ENCODE data around the gene NCKAP5. TPM values are rescaled to one million over a fixed set of nuclear protein-coding genes. Genes with fewer than 3 reads are reported as not detected.

The NCKAP5 gene
- total RNA-seq, 1 donor from 2014 or later = 8.8 TPM

DNA sequence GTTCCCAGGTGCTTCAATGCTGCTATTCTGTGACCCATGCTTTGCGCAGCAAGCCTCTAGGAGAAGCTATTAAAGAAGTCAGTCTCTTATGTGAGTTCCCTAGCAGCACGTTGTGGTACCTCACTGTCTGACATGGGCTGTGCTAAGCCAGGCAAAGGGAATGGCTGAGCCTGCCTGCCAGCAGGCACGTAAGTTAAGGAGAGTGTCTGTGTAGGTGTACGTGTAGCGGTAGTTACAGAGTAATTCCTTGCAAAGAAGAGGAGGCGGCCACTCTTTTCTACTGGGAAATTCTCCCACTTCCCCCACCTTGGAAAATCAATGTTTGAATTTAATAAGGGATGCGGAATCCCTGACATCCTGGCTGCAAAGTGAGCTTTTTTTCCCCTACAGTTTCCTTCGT lies 774.7 kb downstream of the NCKAP5 start:
- Histone ChIP-seq H3K9me3 (no peaks in the 10 kb centered on the region), H3K4me3 (no peak overlapping the region), H3K4me1 (no peaks in the 10 kb centered on the region), H3K36me3 (no peaks in the 10 kb centered on the region), H3K27me3 (no peaks in the 10 kb centered on the region), H3K27ac (no peak overlapping the region)
- DNase-seq (ENCODE audit: extremely low spot score in 2 of 2) = no peak
- TF ChIP-seq POLR2A (IDR thresholded peaks at IDR 0.05) (no peak), POLR2AphosphoS5 (IDR thresholded peaks at IDR 0.05; ENCODE audit: insufficient read depth in 1 of 2, low read depth in 1 of 2) (no peak)
- TF ChIP-seq, protein P1, sequence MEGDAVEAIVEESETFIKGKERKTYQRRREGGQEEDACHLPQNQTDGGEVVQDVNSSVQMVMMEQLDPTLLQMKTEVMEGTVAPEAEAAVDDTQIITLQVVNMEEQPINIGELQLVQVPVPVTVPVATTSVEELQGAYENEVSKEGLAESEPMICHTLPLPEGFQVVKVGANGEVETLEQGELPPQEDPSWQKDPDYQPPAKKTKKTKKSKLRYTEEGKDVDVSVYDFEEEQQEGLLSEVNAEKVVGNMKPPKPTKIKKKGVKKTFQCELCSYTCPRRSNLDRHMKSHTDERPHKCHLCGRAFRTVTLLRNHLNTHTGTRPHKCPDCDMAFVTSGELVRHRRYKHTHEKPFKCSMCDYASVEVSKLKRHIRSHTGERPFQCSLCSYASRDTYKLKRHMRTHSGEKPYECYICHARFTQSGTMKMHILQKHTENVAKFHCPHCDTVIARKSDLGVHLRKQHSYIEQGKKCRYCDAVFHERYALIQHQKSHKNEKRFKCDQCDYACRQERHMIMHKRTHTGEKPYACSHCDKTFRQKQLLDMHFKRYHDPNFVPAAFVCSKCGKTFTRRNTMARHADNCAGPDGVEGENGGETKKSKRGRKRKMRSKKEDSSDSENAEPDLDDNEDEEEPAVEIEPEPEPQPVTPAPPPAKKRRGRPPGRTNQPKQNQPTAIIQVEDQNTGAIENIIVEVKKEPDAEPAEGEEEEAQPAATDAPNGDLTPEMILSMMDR (IDR thresholded peaks at IDR 0.05) = no peak
- intact Hi-C loops (cut with DNase I) = no loop called here

DNA sequence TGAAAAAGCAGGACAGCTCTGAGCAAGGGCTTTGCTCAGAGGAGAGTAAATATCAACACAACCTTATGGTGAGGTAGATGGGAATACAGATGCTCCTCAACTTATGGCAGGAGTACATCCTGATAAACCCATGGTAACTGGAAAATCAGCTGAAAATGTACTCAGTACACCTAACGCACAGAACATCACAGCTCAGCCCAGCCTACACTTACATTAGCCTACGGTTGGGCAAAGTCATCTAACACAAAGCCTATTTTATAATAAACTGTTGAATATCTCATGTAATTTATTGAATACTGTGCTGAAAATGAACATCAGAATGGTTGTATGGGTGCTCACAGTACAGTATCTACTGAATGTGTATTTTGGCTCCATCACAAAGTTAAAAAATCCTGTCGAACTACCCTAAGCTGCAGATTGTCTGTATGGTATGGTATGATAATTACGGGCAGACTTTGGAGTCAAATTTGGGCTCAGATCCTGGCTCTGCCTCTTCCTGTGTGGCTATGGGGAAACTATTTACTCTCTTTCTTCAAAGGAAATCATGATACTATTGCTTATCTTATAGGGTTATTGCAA lies 778.0 kb downstream of the NCKAP5 start:
- Histone ChIP-seq H3K27ac (no peak overlapping the region), H3K27me3 (no peaks in the 10 kb centered on the region), H3K4me1 (no peaks in the 10 kb centered on the region), H3K9me3 (no peaks in the 10 kb centered on the region), H3K36me3 (no peaks in the 10 kb centered on the region), H3K4me3 (no peak overlapping the region)
- no peak for DNase-seq (ENCODE audit: extremely low spot score in 2 of 2)
- TF ChIP-seq, protein P1 (IDR thresholded peaks at IDR 0.05) = no peak
- TF ChIP-seq POLR2A (IDR thresholded peaks at IDR 0.05) (no peak), POLR2AphosphoS5 (IDR thresholded peaks at IDR 0.05; ENCODE audit: insufficient read depth in 1 of 2, low read depth in 1 of 2) (no peak)
- intact Hi-C loops (cut with DNase I) = no loop called here

DNA sequence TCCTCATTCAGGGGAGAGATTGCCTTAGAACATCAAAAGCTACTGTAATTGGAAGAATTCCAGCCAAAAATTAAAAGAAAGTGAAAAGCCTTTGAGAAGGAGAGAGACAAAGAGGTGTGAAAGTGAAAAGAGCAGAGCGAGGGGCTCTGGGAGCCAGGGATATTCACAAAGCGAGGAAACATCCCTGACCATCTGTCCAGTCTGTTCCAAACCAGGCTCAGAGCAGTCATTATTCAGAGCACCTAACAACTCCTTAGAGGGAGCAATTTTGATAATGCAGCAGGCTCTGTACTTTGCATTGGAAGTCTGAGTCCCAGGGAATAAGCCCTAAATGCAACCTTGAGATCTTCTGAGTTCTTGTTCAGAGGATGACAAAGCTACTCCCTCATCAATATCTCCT lies 779.2 kb downstream of the NCKAP5 start:
- intact Hi-C loops (cut with DNase I) = no loop called here
- no peaks in the 10 kb centered on the region for H3K9me3 ChIP-seq
- H3K4me1 ChIP-seq = no peaks in the 10 kb centered on the region
- no peaks in the 10 kb centered on the region for H3K27me3 ChIP-seq
- DNase-seq (ENCODE audit: extremely low spot score in 2 of 2) = no peak
- no peak for TF ChIP-seq POLR2AphosphoS5 (IDR thresholded peaks at IDR 0.05; ENCODE audit: insufficient read depth in 1 of 2, low read depth in 1 of 2)
- TF ChIP-seq, protein P1 (IDR thresholded peaks at IDR 0.05) = no peak
- no peak for TF ChIP-seq POLR2A (IDR thresholded peaks at IDR 0.05)
- H3K4me3 ChIP-seq = no peak overlapping the region
- no peaks in the 10 kb centered on the region for H3K36me3 ChIP-seq
- no peak overlapping the region for H3K27ac ChIP-seq

DNA sequence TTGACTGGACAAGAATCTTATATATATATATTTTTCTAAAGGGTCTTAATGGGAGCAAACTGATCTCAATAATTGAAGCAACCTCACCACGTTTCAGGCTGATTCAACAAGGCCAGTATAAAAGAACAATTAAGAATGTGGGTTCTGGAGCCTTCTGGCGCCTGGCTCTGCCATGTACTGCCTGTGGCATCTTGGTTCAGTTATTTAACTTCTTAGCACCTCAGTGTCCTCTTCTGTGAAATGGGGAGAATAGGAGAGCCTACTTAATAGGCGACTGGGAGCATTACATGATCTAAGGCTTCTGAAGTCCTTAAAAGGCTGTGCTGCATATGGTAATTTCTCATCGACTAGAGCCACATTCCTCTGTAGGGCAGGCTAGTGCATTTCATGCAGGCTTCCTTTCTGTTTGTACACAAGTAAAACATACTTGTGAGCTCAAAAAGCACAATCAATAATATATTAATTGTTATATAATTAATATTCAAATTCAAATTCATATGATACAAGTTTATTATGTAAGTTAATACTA lies 779.9 kb downstream of the NCKAP5 start:
- DNase-seq (ENCODE audit: extremely low spot score in 2 of 2) = no peak
- Histone ChIP-seq H3K27me3 (no peaks in the 10 kb centered on the region), H3K27ac (no peak overlapping the region), H3K4me1 (no peaks in the 10 kb centered on the region), H3K9me3 (no peaks in the 10 kb centered on the region), H3K36me3 (no peaks in the 10 kb centered on the region), H3K4me3 (no peak overlapping the region)
- no peak for TF ChIP-seq POLR2A (IDR thresholded peaks at IDR 0.05)
- no peak for TF ChIP-seq POLR2AphosphoS5 (IDR thresholded peaks at IDR 0.05; ENCODE audit: insufficient read depth in 1 of 2, low read depth in 1 of 2)
- TF ChIP-seq, protein P1 (IDR thresholded peaks at IDR 0.05) = no peak
- intact Hi-C loops (cut with DNase I) = no loop called here

DNA sequence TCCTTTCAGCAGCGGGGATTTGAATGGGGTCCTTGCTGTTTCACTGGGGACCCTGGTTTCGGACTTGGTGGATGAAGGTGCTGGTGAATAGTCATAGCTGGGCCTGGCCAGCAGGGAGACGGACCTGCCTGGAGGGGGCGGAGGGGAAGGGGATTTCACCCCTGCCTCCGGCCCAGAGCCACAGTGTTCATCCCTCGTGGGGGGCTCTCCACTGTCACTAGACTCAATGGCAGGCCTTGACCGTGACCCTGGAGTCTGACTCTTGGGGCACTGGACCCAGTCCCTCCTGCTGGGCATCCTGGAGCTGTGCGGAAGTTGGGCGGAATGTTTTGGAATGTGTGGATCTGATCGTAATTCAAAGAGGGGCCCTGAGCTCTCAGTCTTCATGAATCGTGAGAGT lies 784.4 kb downstream of the NCKAP5 start:
- no peak overlapping the region for H3K27ac ChIP-seq
- no peaks in the 10 kb centered on the region for H3K36me3 ChIP-seq
- no peak overlapping the region for H3K4me3 ChIP-seq
- intact Hi-C loops (cut with DNase I) = no loop called here
- H3K9me3 ChIP-seq = no peaks in the 10 kb centered on the region
- no peaks in the 10 kb centered on the region for H3K4me1 ChIP-seq
- TF ChIP-seq POLR2AphosphoS5 (IDR thresholded peaks at IDR 0.05; ENCODE audit: insufficient read depth in 1 of 2, low read depth in 1 of 2) (no peak), POLR2A (IDR thresholded peaks at IDR 0.05) (no peak)
- TF ChIP-seq, protein P1 (IDR thresholded peaks at IDR 0.05) = no peak
- no peaks in the 10 kb centered on the region for H3K27me3 ChIP-seq
- no peak for DNase-seq (ENCODE audit: extremely low spot score in 2 of 2)

Data from vagina (tissue), 2 donors.